OCI-LY1 (cell line): ENCODE results near the gene ZNF277.

Source experiments
- H2AFZ ChIP-seq: fragments of 200-600 bp; sonication (generic), shearing (Covaris generic); 2 replicates; pipeline ENCODE4 v1.6.0; 2014; ENCODE audit warnings: antibody characterized with exemption, mild to moderate bottlenecking, low read length
- H3F3A ChIP-seq: fragments of 200-600 bp; sonication (generic), shearing (Covaris generic); 2 replicates; pipeline ENCODE4 v1.6.0; 2014; ENCODE audit warnings: mild to moderate bottlenecking, antibody characterized with exemption, low read length, moderate library complexity; ENCODE audit not compliant: insufficient read depth
- H3K27ac ChIP-seq: fragments of 200-600 bp; sonication (generic); 2 replicates; pipeline ENCODE4 v1.5.1; 2014; ENCODE audit warnings: low read length, mixed run types, mild to moderate bottlenecking, low read depth; ENCODE audit not compliant: poor library complexity, severe bottlenecking
- H3K27me3 ChIP-seq: fragments of 200-600 bp; sonication (generic); 2 replicates; pipeline ENCODE4 v1.6.0; 2014; ENCODE audit warnings: antibody characterized with exemption, mild to moderate bottlenecking, low read length, moderate library complexity; ENCODE audit not compliant: insufficient read depth
- H3K36me3 ChIP-seq: fragments of 200-600 bp; sonication (generic); 2 replicates; pipeline ENCODE4 v1.6.1; 2014; ENCODE audit warnings: mild to moderate bottlenecking, antibody characterized with exemption, low read length, moderate library complexity, mixed read lengths; ENCODE audit not compliant: insufficient read depth
- H3K4me1 ChIP-seq: fragments of 200-600 bp; sonication (generic); 2 replicates; pipeline ENCODE4 v1.5.1; 2014; ENCODE audit warnings: mild to moderate bottlenecking, low read length, moderate library complexity; ENCODE audit not compliant: insufficient read depth, severe bottlenecking
- H3K4me2 ChIP-seq: fragments of 200-600 bp; sonication (generic), shearing (Covaris generic); 2 replicates; pipeline ENCODE4 v1.6.1; 2014; ENCODE audit warnings: low read length
- H3K4me3 ChIP-seq: fragments of 200-600 bp; sonication (generic); 2 replicates; pipeline ENCODE4 v1.5.1; 2014; ENCODE audit warnings: low read length, low read depth, mild to moderate bottlenecking, mixed read lengths; ENCODE audit not compliant: poor library complexity, severe bottlenecking
- H3K79me2 ChIP-seq: fragments of 200-600 bp; shearing (Covaris generic); 2 replicates; pipeline ENCODE4 v1.6.1; 2016; ENCODE audit warnings: mixed run types, low read length, mixed read lengths; ENCODE audit not compliant: insufficient read depth
- H3K9ac ChIP-seq: fragments of 200-600 bp; sonication (generic), shearing (Covaris generic); 2 replicates; pipeline ENCODE4 v1.6.1; 2014; ENCODE audit warnings: mild to moderate bottlenecking, low read length, mixed read lengths
- H3K9me2 ChIP-seq: fragments of 200-600 bp; sonication (generic), shearing (Covaris generic); 2 replicates; pipeline ENCODE4 v1.6.1; 2014; ENCODE audit warnings: low read depth, mild to moderate bottlenecking, low read length, mixed read lengths
- H3K9me3 ChIP-seq: fragments of 200-600 bp; shearing (Covaris generic); 2 replicates; pipeline ENCODE4 v1.6.1; 2014; ENCODE audit warnings: low read length, mixed read lengths
- H4K20me1 ChIP-seq: fragments of 200-600 bp; sonication (generic), shearing (Covaris generic); 2 replicates; pipeline ENCODE4 v1.6.0; 2016; ENCODE audit warnings: mild to moderate bottlenecking, low read length; ENCODE audit not compliant: insufficient read depth
- CTCF ChIP-seq: fragments of 200-600 bp; sonication (generic), shearing (Covaris generic); IDR thresholded peaks from 2 replicates; pipeline ENCODE4 v1.5.1; 2017; ENCODE audit warnings: mild to moderate bottlenecking, antibody characterized with exemption, low read length, moderate library complexity, mixed read lengths
- EZH2 ChIP-seq: fragments of 200-600 bp; sonication (generic), shearing (Covaris generic); IDR thresholded peaks from 2 replicates; pipeline ENCODE4 v1.8.0; 2017; ENCODE audit warnings: borderline replicate concordance, mixed run types, mild to moderate bottlenecking, antibody characterized with exemption, low read length, moderate library complexity, mixed read lengths

Gene ZNF277

DNA sequence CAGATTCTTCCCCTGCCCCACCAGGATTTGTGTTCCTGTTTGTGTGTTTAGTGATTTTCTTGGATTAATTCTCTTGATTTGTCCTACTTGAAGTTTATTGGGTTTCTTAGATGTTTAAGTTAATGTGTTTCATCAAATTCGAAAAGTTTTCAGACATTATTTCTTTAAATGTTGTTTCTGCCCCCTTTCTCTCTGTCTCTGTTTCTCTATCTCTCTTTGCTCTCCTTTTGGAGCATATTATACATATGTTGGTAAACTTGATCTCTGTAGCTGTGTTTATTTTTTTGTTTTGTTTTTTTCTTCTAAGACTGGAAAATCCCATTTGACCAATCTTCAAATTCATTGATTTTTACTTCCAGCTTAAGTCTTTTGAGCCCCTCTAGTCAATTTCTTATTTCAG, 115.6 kb downstream of the ZNF277 start:
- Histone ChIP-seq H3K9me2 (no peaks in the 10 kb centered on the region), H3K4me3 (no peak overlapping the region), H3K79me2 (no peaks in the 10 kb centered on the region), H2AFZ (no peak overlapping the region), H3K4me2 (no peak overlapping the region), H3K9ac (no peak overlapping the region), H3K27ac (no peak overlapping the region), H3K36me3 (peaks cover 17% of the 10 kb centered on the region), H3F3A (no peaks in the 10 kb centered on the region), H3K27me3 (no peaks in the 10 kb centered on the region), H3K9me3 (no peaks in the 10 kb centered on the region), H3K4me1 (no peaks in the 10 kb centered on the region), H4K20me1 (no peaks in the 10 kb centered on the region)
- no peak for TF ChIP-seq EZH2
- TF ChIP-seq CTCF = no peak

GRCh38 chr7:112327566-112327965, 121.1 kb downstream of the ZNF277 start:
- Histone ChIP-seq H3K4me2 (no peak overlapping the region), H3K9me3 (no peaks in the 10 kb centered on the region), H3F3A (no peaks in the 10 kb centered on the region), H3K9me2 (no peaks in the 10 kb centered on the region), H3K36me3 (peaks cover 15% of the 10 kb centered on the region), H3K79me2 (no peaks in the 10 kb centered on the region), H3K9ac (no peak overlapping the region), H3K4me3 (no peak overlapping the region), H4K20me1 (no peaks in the 10 kb centered on the region), H3K4me1 (no peaks in the 10 kb centered on the region), H2AFZ (no peak overlapping the region), H3K27ac (no peak overlapping the region), H3K27me3 (no peaks in the 10 kb centered on the region)
- no peak for TF ChIP-seq CTCF
- no peak for TF ChIP-seq EZH2

DNA sequence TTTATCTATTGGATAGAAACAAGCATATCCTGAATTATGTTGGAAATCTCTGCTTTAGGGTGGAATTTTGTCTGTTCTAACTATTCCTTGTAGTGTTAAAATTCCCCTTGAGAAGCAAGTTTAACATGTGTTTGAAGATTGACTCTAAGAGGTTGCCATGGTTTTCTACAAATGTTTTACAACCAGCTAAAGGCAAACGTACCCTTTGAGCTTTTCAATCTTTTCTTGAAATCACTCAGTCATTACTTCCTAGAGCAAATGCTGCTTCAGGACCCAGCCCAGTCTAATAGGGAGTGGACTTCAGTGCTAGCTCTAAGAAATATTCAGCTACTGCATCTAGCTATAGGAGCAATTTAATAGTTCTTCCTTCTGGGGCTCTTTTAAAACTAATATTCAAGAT, 125.0 kb downstream of the ZNF277 start:
- H3K9me3 ChIP-seq = no peaks in the 10 kb centered on the region
- H2AFZ ChIP-seq = no peak overlapping the region
- H3F3A ChIP-seq = no peaks in the 10 kb centered on the region
- H3K4me3 ChIP-seq = no peak overlapping the region
- H3K27ac ChIP-seq = no peak overlapping the region
- no peak for TF ChIP-seq CTCF
- no peak for TF ChIP-seq EZH2
- no peaks in the 10 kb centered on the region for H3K4me1 ChIP-seq
- no peak overlapping the region for H3K4me2 ChIP-seq
- H3K9me2 ChIP-seq = no peaks in the 10 kb centered on the region
- no peaks in the 10 kb centered on the region for H3K27me3 ChIP-seq
- H3K36me3 ChIP-seq = peaks cover 9% of the 10 kb centered on the region; the same call in 1 of the 2 replicates
- no peaks in the 10 kb centered on the region for H3K79me2 ChIP-seq
- no peaks in the 10 kb centered on the region for H4K20me1 ChIP-seq
- H3K9ac ChIP-seq = no peak overlapping the region
